GM21528 (cell line): ENCODE results near the gene GCLC.
"Not testable (repeated sequence)": the region's sequence is repeated elsewhere in the genome, so short reads cannot be mapped to it uniquely, and the experiment has no call there.

ENCODE experiments used
- ATAC-seq: cut with Tn5 transposase; IDR thresholded peaks from one replicate; pipeline ENCODE4 v1.9.1; 2021; ENCODE audit warnings: mild to moderate bottlenecking, moderate library complexity; ENCODE audit not compliant: unreplicated experiment, low FRiP score

The GCLC gene

DNA sequence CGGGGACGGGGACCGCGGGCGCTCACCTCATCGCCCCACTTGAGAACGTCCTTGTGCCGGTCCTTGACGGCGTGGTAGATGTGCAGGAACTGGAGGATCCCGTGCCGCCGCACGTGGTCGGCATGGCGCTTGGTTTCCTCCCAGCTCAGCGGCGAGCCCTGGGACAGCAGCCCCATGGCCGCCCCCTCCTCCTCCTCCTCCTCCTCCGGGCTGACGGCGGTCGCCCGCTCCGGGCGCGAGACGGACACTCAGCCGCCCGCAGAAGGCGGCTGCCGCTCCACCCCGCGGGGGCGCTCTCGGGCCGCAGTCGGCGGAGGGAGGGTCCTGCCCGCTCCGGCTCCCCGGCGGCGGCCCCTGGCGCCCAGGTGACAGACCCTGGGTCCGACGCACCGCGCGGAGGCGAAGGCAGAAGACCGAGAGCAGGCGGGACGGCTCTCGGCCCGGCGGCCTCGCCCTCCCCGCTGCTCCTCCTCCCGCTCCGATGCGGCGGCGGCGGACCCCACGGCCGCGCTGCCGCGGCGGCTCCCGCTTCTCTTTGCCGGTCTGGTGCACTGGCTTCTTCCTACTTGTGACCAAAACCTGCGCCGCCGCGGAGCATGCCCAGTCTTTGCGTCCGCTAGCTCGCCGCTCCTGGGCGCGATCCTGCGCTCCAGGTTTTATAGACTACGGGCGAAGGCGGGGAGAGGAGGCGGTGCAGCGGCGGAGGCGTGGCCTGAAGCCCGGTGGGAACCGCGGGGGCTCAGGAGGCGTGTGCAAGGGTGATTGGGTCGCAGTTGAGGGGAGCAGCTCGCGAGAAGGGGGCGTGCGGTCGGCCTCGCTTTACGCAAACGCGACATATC, at the start of gene GCLC:
GCLC (minus strand) TSS at position 632 of the 839 bp plus-strand sequence; CDS start at position 176, 456 bp downstream.
- peak; percentile 69 for ATAC-seq

DNA sequence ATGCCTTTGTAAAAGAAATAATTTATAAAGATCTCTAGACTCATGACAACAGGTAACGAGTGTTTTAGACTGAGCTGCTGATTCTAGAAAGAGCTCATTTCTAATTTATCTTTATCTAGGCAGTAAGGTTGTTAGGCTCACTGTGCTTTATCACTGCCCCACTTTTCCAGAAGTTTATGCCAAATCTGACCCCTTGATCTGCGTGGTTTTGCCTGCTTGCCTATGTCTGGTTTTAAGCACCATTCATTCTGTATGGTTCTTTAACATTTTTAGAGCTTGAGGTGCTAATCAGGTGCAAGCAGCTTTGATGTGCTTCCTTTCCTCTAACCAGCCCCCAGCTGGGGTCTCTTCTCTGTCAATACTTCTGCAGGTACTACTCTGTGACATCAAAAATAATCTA, 49.7 kb upstream of the GCLC start:
- ATAC-seq, result no peak

DNA sequence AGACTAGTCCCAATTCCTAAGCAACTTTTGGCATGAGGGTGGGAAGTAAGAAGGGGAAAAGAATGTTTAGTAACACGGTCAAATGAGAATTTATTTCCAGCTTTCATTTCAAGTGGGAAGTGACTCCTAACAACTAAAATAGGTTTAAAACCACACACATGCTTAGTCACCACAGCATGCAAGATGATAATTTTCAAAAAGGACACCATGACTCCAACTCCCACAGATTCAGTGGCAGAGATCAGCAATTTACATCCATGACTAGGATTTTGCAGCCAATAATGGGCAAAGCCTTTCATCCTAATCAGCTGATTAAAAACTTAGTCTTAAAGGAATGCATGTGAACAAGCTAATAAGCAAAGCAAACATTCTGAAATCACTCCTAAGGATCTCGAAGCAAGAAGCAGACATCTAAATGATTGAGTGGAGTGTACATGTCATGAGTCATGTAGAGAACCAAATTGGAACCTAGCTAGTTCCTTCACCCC, 48.1 kb upstream of the GCLC start:
- no peak for ATAC-seq

DNA sequence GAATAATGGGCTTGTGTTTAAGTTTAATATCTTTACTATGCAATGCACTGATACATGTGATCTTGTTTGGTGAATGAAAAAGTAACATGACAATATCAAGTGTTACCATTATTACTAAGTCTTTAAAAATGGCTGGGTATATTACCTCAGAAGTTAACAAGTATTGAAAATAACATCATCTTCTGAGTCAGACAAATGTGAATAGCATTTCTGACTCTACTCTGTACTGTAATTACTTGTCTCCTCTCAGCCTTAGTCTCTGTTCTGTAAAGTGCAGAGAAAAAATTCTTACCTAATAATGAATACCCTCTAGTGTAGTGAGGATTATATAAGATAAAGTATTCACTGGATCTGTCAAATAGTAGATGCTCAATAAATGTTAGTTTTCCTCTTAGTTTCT, 47.0 kb upstream of the GCLC start:
- ATAC-seq, result no peak

DNA sequence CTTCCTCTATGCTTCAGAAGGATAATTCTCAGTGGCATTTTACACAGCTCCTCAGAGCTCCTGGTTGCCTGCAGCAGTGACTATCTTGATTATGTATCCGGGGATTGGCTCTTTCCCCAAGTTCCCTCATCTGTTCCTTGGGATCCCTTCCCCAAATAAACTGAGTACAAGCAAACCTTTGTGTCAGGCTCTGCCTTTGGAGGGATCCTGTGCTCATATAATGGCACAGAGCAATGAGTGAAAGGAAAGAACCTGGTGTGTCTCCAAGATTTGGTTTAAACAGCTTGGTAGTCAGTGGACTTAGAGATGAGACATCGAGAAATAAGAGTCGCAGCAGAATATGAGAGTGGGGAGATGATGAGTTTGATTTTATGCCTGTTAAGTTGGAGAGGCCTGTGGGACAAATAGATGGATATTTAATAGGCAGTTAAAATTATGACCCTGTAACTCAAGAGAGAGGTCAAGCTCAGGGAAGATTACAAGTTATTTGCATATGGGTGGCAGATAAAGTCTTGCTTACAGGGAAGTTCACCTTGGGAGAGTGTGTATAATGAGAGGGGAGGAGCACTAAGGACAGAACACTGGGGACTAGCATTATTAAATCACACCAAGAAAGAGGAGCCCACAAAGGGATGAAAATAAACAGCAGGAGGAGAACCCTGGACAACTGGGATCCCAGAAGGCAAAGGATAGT, 44.1 kb upstream of the GCLC start:
- ATAC-seq, result no peak

DNA sequence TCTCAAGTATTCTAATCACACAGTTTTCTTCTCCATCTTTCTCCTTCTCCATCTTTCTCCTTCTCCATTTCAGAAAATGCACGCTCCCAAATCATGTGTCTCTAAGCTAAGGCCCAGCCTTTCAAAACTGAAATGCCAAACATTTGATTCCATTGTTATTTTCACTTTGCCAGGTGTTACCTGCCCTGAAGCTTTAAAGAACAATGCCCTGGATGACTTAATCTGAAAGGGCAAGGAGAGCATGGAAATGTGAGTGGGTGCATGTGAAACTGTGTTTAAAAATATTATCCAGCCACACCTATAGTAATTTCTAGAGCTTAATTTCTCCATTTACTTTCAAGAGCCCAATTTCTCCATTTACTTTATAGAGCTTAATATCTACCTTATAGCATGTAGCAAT, 42.4 kb upstream of the GCLC start:
- no peak for ATAC-seq

DNA sequence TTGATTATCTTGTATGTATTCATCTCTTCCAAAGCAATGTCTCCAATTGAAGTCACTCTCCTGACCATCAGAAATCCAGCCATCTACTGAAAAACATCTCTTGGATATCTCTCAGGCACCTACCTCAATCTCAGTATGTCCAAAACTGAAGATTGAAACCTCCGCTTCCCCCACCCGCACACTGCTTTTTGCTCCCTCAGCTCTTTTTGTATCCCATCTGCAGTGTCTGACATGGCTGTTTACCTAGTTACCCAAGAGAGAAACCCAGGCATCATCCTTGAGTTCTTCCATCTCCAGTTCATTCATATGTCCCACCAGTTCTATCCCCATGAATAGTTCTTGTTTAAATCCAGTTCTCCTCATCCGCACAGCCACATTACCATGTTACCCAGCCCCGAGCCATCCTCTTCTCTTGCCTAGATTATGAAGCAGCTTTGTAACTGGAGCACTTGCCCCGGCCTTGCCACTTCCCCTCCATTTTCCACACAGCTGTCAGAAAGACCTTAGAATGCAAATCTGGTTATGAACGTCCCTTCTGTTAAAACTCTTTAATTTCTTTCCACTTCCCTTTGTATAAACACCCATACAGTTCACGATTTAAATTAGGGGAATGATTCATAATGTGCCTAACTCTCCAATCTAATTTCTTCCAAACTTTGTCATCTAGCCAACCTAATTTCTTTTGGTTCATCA, 40.5 kb upstream of the GCLC start:
- no peak for ATAC-seq

DNA sequence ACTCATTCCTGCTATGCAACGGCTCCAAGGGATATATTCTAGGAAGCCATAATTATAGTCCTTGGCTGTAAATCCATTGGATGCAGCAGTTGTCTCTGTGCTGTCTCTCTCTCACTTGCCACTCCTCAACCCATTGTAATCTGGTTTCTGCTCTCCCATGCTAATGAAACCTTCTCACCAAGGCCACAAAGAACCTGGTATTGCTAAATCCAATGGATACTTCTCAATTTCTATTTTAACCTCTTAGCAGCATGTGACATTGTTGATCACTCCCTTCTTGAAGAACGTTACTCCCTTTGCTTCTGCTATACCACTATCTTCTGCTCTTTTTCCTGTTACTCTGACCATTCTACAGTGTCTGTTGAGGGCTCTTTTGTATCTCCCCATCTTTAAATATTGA, 39.8 kb upstream of the GCLC start:
- ATAC-seq, result no peak

DNA sequence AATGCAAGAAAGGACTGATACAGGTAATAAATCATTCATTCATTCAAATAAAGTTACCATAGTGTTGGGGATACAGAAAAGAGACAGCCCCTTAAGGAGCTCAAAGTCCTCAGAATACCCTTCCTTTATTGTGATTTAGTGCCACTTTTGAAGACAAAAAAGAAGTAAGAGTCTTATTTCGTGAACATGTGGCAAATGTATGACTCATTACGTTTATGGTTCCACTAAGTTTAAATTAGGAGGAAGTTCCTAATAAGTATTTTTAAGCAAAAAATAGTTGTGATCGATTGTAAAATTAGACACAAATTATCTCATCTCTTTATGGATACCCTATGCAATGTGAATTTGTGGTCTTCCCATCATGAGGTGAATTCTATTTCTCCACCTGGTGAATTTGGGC, 38.5 kb upstream of the GCLC start:
- no peak for ATAC-seq

DNA sequence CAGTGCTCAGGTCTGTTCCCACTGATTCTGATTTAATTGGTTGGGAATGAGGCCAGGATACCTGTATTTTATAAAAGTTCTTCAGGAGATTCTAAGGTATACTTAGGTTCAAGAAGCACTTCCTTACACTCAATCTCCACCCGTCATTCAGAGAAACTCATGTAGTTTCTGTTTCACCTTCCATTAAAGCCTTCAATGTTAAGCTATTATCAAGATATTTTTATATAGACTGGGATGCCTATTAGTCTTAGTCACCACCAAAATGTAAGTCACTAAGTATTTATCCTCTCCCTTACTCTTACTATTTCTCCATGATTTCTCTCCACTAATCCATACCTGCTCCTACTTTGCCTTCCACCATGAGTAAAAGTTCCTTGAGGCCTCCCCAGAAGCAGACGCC, 38.1 kb upstream of the GCLC start:
- ATAC-seq, result no peak

DNA sequence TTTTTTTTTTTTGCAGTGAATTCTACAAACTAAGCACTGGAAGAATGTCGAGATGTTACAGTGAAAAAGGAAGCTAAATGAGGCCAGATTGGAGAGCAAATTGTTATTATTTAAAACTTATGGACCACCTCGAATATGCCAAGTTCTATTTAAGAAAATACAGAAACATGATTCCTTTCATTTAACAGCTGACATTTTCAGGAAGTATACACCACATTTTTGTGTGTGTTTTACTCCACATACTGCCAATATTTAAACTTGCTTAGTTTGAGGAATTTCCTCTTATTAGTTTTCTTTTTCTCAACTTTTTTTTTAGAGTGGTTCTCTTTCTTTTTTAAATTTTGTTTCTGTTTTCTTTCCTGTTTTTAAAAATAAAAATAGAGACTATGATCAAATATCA, 37.0 kb upstream of the GCLC start:
- ATAC-seq, result no peak

DNA sequence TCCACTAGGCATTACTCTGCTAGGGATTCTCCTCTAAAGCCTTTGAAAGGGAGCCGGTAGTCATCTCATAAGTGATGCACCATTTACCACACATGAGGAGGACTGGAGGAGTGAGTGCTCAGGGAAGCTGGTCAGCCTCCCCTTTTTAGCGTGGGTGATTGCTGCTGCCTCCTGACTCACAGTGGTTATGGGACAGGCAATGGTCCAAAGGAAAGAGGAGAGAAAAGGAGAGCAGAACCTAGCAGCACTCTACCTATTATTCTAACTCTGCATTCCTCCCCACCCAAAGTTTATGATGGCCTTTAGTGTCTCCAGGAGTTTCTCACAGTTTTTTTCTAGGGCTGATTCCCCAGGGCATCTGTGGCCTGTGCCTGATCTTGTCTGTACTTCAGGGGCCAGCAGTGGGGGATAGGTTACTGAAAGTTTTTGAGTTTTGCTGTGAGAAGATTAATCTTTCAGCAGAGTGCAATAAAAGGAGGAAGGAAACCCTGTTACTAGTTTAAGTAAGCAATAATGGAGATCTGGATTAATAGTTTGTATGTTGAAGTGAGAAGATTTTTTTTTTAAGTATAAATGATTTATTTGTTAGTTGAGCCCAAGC, 36.4 kb upstream of the GCLC start:
- ATAC-seq, result no peak

DNA sequence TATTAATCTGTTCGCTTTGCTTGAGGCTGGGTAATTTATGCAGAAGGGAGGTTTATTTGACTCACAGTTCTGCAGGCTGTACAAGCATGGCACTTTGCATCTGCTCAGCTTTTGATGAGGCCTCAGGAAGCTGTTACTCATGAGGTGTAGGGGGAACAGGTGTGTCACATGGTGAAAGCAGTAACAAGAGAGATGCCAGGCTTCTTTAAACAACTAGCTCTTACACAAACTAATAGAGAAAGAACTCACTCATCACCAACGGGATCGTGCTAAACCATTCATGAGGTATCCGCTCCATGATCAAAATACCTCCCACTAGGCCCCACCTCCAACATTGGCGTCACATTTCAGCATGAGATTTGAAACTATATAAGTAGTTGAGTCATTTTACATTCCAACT, 34.4 kb upstream of the GCLC start:
- no peak for ATAC-seq

DNA sequence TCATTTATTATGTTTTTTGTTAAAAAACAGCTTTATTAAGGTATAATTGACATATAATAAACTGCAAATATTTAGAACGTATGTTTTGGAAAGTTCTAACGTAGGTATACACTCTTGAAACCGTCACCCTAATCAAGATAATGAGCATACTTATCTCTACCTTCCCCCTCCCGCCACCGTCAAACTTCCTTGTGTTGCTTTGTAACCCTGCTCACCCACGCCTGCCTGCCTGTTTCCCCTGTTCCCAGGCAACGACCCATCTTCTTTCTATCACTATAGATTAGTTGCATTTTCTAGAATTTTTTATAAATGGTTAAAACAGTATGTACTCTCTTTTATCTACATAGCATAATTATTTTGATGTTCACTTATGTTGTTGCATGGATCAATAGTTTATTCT, 33.5 kb upstream of the GCLC start:
- no peak for ATAC-seq

DNA sequence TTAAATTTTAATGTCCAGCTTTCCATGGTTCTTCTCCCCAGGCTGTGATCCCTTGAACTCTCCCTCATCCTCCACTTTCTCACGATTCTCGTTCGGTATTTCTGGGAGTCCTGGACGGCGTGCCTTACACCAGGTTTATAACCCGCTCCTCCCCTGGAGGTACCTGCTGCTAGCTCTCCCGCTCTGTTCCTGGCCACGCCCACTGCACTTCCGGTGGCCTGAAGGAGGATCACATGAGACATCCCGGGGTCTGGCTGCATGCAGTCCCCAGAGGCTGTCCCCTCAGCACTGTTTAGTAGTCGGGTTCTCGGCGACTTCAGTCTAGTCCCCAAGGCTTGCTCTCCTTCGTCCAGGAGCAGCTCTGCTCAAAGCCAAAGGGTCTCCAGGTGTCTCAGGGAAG, 28.4 kb upstream of the GCLC start:
- no peak for ATAC-seq

DNA sequence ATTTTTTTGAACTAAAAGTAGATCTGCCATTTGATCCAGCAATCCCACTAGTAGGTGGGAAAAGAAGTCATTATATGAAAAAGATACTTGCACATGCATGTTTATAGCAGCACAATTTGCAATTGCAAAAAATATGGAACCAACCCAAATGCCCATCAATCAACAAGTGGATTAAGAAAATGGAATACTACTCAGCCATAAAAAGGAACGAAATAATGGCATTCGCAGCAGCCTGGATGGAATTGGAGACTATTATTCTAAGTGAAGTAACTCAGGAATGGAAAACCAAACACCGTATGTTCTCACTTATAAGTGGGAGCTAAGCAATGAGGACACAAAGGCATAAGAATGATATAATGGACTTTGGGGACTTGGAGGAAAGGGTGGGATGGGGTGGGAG, 27.5 kb upstream of the GCLC start:
- not testable (repeated sequence) for ATAC-seq

DNA sequence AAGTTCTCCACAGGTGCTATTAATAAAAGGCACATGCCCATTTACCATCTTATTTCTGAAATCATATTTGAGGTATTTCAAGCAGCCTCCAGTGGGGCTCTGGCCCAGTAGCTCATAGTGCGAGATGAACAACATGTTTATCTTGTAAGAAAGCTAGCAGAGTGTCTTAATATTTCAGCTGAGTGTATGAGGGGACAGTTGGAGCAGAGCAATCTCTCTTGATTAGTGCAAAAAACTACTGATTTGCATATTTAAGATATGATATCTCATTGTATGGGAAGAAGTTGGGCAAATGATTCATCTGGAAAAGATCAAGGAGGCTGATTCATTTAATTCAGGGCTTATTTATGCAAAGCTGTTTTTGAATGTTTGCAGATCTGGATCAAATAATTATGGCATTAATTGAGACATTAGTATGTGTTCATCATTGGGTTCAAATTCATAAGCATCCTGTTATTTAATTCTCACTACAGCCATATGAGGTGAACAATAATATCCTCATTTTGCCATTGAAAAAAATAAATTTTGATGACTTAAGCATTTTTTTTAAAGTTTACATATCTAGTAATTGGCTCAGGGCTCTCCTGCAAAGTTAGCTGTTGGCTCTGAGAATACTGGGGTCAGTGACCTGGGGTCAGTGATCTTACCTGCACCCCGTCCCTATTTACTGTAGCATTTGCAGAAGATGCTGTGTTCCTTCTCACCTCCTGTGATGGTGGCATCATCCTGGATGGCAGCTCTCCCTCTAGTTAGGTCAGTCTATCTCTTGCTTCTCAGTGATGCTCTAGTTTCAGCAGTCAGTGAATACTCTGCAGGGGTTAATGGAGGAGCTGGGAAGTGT, 24.1 kb upstream of the GCLC start:
- ATAC-seq, result no peak

DNA sequence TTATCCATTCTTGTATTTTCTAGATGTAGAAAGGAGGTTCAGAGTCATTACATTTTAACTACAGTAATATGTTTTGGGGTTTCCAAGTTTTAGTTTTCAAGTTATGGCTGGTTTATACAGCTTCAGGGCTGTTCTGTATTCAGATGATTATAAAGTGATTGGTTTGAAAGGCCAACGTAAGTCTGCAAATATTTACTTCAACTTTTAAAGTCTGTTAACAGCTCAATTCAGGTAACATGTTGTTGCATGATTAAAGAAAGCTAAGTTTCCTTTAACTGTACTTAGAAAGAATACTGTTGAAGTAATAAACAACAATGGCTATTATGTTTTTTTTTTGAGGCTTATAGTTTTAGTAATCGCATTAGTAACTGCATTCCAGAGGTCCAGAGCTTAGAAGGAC, 22.8 kb upstream of the GCLC start:
- ATAC-seq, result no peak

DNA sequence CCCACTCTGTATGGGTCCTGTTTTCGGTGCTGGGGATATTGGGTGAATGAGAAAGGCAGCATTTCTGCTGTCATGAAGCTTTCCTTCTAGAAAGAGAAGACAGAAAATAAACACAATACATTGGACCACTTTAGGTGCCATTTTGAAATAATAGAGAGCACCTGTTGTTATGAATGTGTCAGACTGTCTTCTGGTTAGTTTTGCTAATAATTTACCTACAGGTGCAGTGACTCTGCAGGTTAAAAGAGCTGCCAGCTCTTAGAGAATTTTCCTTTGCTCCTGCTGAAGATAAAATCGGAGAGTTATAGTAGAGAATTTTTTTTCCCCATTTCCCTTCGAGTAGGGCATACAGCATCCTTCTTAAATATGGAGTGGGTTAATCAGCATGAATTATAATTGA, 21.9 kb upstream of the GCLC start:
- no peak for ATAC-seq

DNA sequence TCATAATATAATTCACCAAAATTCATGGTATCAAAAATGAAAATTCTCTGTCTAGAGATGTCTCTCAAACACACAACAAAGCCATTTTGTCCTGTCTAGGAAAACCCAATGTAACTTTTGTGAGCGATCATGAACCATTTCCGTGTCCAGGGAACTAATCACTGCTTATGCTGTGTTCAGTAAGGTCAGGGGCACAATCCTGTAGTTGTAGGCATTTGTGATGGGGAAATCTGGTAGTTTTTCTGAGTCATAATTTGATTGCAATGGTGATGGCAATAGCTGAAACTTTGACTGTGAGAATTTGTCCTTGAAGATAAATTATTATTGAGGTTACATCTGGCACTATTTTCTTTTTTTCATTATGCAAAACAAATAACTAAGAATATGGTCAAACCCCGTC, 21.0 kb upstream of the GCLC start:
- no peak for ATAC-seq
